HepG2 (cell line): ENCODE data around the gene VAMP2. TPM values are rescaled to one million over a fixed set of nuclear protein-coding genes. Genes with fewer than 3 reads are reported as not detected.

Experiments used
- CBX2 ChIP-seq, 2 experiments: fragments of 200-600 bp in 1 of 2; sonication (generic); formaldehyde crosslinking in 1 of 2; IDR thresholded peaks; 2 replicates each; pipeline versions ENCODE4 v1.7.0 to v1.8.1; 2018 to 2022; ENCODE audit warnings: low read depth in 2 of 2, low read length in 1 of 2, mild to moderate bottlenecking in 1 of 2, missing genetic modification reagents in 1 of 2
- HIVEP1 ChIP-seq: sonication (generic); formaldehyde crosslinking; IDR thresholded peaks from 2 replicates; pipeline ENCODE4 v1.4.0; 2020; ENCODE audit warnings: mild to moderate bottlenecking, missing genetic modification reagents
- HOXA3 ChIP-seq: sonication (generic); formaldehyde crosslinking; IDR thresholded peaks from 2 replicates; pipeline ENCODE4 v1.5.0; 2020; ENCODE audit warnings: missing genetic modification reagents
- HOXA7 ChIP-seq: sonication (generic); formaldehyde crosslinking; IDR thresholded peaks from 2 replicates; pipeline ENCODE4 v1.8.1; 2022; ENCODE audit warnings: mild to moderate bottlenecking, missing genetic modification reagents, moderate library complexity
- KDM5B ChIP-seq: sonication (generic); formaldehyde crosslinking; IDR thresholded peaks from 2 replicates; pipeline ENCODE4 v1.4.0; 2020; ENCODE audit warnings: missing genetic modification reagents, mild to moderate bottlenecking, borderline replicate concordance
- KMT2A ChIP-seq: sonication (generic); formaldehyde crosslinking; IDR thresholded peaks from 2 replicates; pipeline ENCODE4 v1.4.0; 2020; ENCODE audit warnings: missing genetic modification reagents
- LCORL ChIP-seq, 2 experiments: fragments of 450-650 bp in 1 of 2; sonication (generic) in 1 of 2; formaldehyde crosslinking in 1 of 2; IDR thresholded peaks; 2 replicates each; pipeline versions ENCODE4 v1.5.0 to v1.6.1; 2017 to 2020; ENCODE audit warnings: antibody characterized with exemption in 1 of 2, missing genetic modification reagents in 1 of 2
- MBD4 ChIP-seq: IDR thresholded peaks from 2 replicates; pipeline ENCODE4 v1.6.1; 2012; ENCODE audit warnings: low read length, inconsistent platforms, borderline replicate concordance
- MBNL3 ChIP-seq: fragments of 250-450 bp; sonication (Bioruptor Pico); conservative IDR thresholded peaks from 2 replicates; pipeline ENCODE4 v1.8.0; 2022; ENCODE audit warnings: mild to moderate bottlenecking, inconsistent platforms
- PHF5A ChIP-seq: IDR thresholded peaks from one replicate; pipeline ENCODE4 v1.6.1; 2018; ENCODE audit warnings: low read depth, missing genetic modification reagents; ENCODE audit not compliant: unreplicated experiment
- RBFOX2 ChIP-seq: fragments of 200-400 bp; formaldehyde crosslinking; IDR thresholded peaks from 2 replicates; pipeline ENCODE4 v1.6.1; 2017; ENCODE audit warnings: low read depth, mild to moderate bottlenecking, low read length
- SSRP1 ChIP-seq: IDR thresholded peaks from 2 replicates; pipeline ENCODE4 v1.6.1; 2016; ENCODE audit warnings: control low read depth
- TAF1 ChIP-seq: sonication (generic); formaldehyde crosslinking; IDR thresholded peaks from 2 replicates; pipeline ENCODE4 v1.4.0; 2020; ENCODE audit warnings: missing genetic modification reagents
- TCF12 ChIP-seq, 2 experiments: fragments of 450-650 bp in 1 of 2; sonication (generic) in 1 of 2; formaldehyde crosslinking in 1 of 2; IDR thresholded peaks; 2 replicates each; pipeline versions ENCODE4 v1.6.1 to v1.8.0; 2017 to 2022; ENCODE audit warnings: antibody characterized with exemption in 1 of 2, mild to moderate bottlenecking in 1 of 2, missing genetic modification reagents in 1 of 2, moderate library complexity in 1 of 2
- ZFP62 ChIP-seq: sonication (generic); formaldehyde crosslinking; IDR thresholded peaks from 2 replicates; pipeline ENCODE4 v1.4.0; 2020; ENCODE audit warnings: missing genetic modification reagents
- ZGPAT ChIP-seq: IDR thresholded peaks from 2 replicates; pipeline ENCODE4 v1.6.1; 2016; ENCODE audit warnings: mild to moderate bottlenecking
- ZNF205 ChIP-seq: IDR thresholded peaks from 2 replicates; pipeline ENCODE4 v1.6.1; 2018; ENCODE audit warnings: missing biosample characterization, missing genetic modification reagents
- ZNF24 ChIP-seq: fragments of 450-650 bp; IDR thresholded peaks from 2 replicates; pipeline ENCODE4 v1.6.1; 2017; ENCODE audit warnings: antibody characterized with exemption, mild to moderate bottlenecking
- ZNF317 ChIP-seq: sonication (generic); formaldehyde crosslinking; IDR thresholded peaks from 2 replicates; pipeline ENCODE4 v1.5.0; 2020; ENCODE audit warnings: mild to moderate bottlenecking, missing genetic modification reagents
- ZNF331 ChIP-seq: sonication (generic); formaldehyde crosslinking; IDR thresholded peaks from 2 replicates; pipeline ENCODE4 v1.4.0; 2020; ENCODE audit warnings: missing genetic modification reagents
- ZNF431 ChIP-seq: sonication (generic); formaldehyde crosslinking; IDR thresholded peaks from 2 replicates; pipeline ENCODE4 v1.9.0; 2022; ENCODE audit warnings: missing genetic modification reagents, low read depth, mild to moderate bottlenecking, borderline replicate concordance
- ZNF570 ChIP-seq: sonication (generic); formaldehyde crosslinking; IDR thresholded peaks from 2 replicates; pipeline ENCODE4 v1.4.0; 2020; ENCODE audit warnings: mild to moderate bottlenecking, missing genetic modification reagents, borderline replicate concordance
- ZNF7 ChIP-seq: IDR thresholded peaks from 2 replicates; pipeline ENCODE4 v1.6.1; 2016; ENCODE audit warnings: missing biosample characterization, missing genetic modification reagents
- ZNF780A ChIP-seq: sonication (generic); formaldehyde crosslinking; IDR thresholded peaks from 2 replicates; pipeline ENCODE4 v1.8.0; 2022; ENCODE audit warnings: mild to moderate bottlenecking, missing genetic modification reagents, moderate library complexity
- ZNF841 ChIP-seq: sonication (generic); formaldehyde crosslinking; IDR thresholded peaks from 2 replicates; pipeline ENCODE4 v1.8.1; 2023; ENCODE audit warnings: missing genetic modification reagents, borderline replicate concordance
- polyA plus RNA-seq, 8 experiments: library from polyadenylated mRNA; depleted of rRNA in 3 of 8; stranded (reverse) in 7 of 8; unstranded in 1 of 8; fragments of >200 nt; fragmentation: Illumina TruSeq in 4 of 8; extraction: Trizol in 4 of 8; gene quantifications; 2 replicates each; pipeline versions ENCODE4 v1.2.1 to v1.2.3, GENCODE V29; 2011 to 2016; ENCODE audit warnings: low read depth in 4 of 8, missing spikeins in 1 of 8, mixed read lengths in 1 of 8; ENCODE audit not compliant: insufficient read depth in 1 of 8
- total RNA-seq, 5 experiments: library from RNA; depleted of rRNA; stranded (reverse); fragments of >200 nt; fragmentation: Illumina TruSeq; extraction: Trizol; gene quantifications; 2 replicates each; pipeline ENCODE4 v1.2.3, GENCODE V29; 2016; ENCODE audit warnings: low read depth in 1 of 5
- TF ChIP-seq, protein P1 (sequence below): sonication (generic); formaldehyde crosslinking; IDR thresholded peaks from 2 replicates; pipeline ENCODE4 v1.5.0; 2020; ENCODE audit warnings: mild to moderate bottlenecking, missing genetic modification reagents

Gene VAMP2
- total and polyA plus RNA-seq, 2 of the 13 experiments (the other 11 are each of a cell fraction or from before 2014, with no cell fraction given) = 3.9 to 17.2 TPM

GRCh38 chr17:8209907-8210760 is 47.4 kb upstream of the VAMP2 start, which contains the start of gene AURKB (continued):
- TF ChIP-seq ZFP62 (CRISPR knock-in tag) (no peak), HOXA7 (no peak), ZNF205 (CRISPR knock-in tag) (no peak), KMT2A (CRISPR knock-in tag) (no peak), MBD4 (no peak), MBNL3 (CRISPR knock-in tag) (no peak), KDM5B (CRISPR knock-in tag) (peak; percentile 86), RBFOX2 (peak; percentile 88), CBX2 (IDR thresholded peaks at IDR 0.05; ENCODE audit: low read depth, low read length) (no peak), CBX2 (CRISPR knock-in tag; IDR thresholded peaks at IDR 0.05; ENCODE audit: low read depth) (no peak), ZNF780A (no peak), HOXA3 (CRISPR knock-in tag) (peak; percentile 74; the same call in 1 of the 2 replicates), ZNF331 (CRISPR knock-in tag) (no peak), ZNF841 (CRISPR knock-in tag) (no peak), ZNF24 (no peak), SSRP1 (no peak), TAF1 (CRISPR knock-in tag) (peak; percentile 88; the same call in 1 of the 2 replicates), PHF5A (CRISPR knock-in tag) (no peak), ZNF431 (CRISPR knock-in tag) (peak; percentile 31; the same call in 1 of the 2 replicates), ZGPAT (no peak), TCF12 (IDR thresholded peaks at IDR 0.05) (no peak), TCF12 (CRISPR knock-in tag; IDR thresholded peaks at IDR 0.05) (no peak), ZNF317 (CRISPR knock-in tag) (peak; percentile 60; the same call in 1 of the 2 replicates), HIVEP1 (CRISPR knock-in tag) (peak; percentile 67; the same call in 1 of the 2 replicates), ZNF7 (CRISPR knock-in tag) (no peak), LCORL (IDR thresholded peaks at IDR 0.05) (no peak), LCORL (CRISPR knock-in tag; IDR thresholded peaks at IDR 0.05) (no peak), ZNF570 (CRISPR knock-in tag) (0 out of 2 replicates have a peak, but pooled peaks have one; percentile 53)
- TF ChIP-seq, protein P1, sequence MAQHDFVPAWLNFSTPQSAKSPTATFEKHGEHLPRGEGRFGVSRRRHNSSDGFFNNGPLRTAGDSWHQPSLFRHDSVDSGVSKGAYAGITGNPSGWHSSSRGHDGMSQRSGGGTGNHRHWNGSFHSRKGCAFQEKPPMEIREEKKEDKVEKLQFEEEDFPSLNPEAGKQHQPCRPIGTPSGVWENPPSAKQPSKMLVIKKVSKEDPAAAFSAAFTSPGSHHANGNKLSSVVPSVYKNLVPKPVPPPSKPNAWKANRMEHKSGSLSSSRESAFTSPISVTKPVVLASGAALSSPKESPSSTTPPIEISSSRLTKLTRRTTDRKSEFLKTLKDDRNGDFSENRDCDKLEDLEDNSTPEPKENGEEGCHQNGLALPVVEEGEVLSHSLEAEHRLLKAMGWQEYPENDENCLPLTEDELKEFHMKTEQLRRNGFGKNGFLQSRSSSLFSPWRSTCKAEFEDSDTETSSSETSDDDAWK (CRISPR knock-in tag) = no peak
